Inflammatory macrophage treated with lipopolysaccharide for 4 hours (primary cell): Measurements from ENCODE around the gene KCNQ1.

Experiments used
- DNase-seq: peaks from one replicate; pipeline ENCODE4 v3.0.0-alpha.2; 2020

Gene KCNQ1, protein sequence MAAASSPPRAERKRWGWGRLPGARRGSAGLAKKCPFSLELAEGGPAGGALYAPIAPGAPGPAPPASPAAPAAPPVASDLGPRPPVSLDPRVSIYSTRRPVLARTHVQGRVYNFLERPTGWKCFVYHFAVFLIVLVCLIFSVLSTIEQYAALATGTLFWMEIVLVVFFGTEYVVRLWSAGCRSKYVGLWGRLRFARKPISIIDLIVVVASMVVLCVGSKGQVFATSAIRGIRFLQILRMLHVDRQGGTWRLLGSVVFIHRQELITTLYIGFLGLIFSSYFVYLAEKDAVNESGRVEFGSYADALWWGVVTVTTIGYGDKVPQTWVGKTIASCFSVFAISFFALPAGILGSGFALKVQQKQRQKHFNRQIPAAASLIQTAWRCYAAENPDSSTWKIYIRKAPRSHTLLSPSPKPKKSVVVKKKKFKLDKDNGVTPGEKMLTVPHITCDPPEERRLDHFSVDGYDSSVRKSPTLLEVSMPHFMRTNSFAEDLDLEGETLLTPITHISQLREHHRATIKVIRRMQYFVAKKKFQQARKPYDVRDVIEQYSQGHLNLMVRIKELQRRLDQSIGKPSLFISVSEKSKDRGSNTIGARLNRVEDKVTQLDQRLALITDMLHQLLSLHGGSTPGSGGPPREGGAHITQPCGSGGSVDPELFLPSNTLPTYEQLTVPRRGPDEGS

DNA sequence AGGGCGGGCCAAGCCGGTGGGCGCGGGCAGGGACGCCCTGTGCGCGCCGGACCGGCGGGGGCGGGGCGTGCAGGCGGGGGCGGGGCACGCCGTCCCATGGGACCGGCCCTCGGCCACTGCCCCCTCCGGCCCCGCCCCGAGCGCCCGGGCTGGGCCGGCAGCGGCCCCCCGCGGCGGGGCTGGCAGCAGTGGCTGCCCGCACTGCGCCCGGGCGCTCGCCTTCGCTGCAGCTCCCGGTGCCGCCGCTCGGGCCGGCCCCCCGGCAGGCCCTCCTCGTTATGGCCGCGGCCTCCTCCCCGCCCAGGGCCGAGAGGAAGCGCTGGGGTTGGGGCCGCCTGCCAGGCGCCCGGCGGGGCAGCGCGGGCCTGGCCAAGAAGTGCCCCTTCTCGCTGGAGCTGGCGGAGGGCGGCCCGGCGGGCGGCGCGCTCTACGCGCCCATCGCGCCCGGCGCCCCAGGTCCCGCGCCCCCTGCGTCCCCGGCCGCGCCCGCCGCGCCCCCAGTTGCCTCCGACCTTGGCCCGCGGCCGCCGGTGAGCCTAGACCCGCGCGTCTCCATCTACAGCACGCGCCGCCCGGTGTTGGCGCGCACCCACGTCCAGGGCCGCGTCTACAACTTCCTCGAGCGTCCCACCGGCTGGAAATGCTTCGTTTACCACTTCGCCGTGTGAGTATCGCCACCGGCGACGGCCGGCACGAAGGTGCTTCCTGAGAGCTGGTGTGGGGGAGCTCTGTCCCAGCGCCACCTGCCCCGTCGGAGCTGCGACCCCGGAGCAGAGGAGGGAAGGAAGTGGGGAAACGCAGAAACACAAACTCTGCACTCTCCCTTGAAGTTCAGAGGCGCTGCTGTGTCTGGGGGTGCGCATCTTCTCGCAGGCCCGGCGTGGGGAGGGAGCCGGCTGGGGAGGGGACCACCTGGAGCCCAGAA is at the start of gene KCNQ1:
Gene KCNQ1, plus strand, starts transcription at position 188 of the 925 bp plus-strand sequence. Its CDS starts 91 bp downstream, at position 279.
- peak; percentile 79 for DNase-seq

DNA sequence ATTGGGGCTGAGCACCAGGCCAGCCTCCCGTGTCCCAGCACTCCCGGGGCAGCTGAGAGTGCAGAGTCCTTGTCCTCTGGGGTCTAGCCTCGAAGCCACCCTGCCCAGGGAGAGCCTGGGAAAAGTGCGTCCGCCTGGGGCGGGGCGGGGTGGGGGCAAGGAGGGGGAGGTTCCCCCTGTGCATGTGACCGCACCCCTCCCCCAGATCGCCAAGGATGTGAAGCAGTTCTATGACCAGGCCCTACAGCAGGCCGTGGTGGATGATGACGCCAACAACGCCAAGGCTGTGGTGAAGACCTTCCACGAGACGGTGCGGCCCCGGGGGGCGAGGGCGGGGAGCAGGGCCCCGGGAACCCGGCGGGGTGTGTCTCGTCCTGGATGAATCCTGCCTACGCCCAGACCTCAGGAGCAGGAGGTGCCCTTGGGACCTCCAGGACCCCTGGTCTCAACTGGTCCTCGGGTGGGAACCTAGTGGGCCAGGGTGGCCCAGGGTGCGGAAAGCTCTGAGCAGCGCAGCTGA is 49.5 kb upstream of the KCNQ1 start:
- DNase-seq: no peak

DNA sequence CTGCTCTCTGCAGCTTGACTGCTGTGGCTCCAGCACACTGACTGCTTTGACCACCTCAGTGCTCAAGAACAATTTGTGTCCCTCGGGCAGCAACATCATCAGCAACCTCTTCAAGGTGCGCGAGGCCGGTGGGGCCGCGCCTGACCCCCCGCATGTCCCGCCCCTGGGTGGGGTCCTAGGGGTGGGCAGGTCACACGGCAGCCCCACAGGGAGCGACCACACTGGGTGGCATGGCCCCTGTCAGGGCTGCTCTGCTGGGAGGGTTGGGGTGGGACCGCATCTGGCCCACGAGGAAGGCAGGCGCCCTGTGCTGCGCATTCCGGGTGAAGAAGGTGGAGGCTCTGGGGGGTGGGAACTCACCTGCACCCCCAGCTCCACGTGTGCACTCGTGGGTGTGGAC is 49.0 kb upstream of the KCNQ1 start:
- no peak for DNase-seq

DNA sequence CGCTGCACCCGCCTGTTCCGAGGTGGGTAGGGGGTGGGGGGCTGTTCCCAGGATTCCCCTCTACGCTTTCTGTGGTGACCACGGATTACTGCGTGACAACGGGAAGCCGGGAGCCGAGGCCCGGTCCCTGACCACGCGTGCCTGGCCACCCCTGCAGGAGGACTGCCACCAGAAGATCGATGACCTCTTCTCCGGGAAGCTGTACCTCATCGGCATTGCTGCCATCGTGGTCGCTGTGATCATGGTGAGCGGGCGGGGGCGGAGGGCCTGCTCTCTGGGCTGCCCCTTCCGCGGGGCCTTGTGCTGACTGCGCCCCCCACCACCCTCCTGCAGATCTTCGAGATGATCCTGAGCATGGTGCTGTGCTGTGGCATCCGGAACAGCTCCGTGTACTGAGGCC is 48.3 kb upstream of the KCNQ1 start:
- DNase-seq: no peak

DNA sequence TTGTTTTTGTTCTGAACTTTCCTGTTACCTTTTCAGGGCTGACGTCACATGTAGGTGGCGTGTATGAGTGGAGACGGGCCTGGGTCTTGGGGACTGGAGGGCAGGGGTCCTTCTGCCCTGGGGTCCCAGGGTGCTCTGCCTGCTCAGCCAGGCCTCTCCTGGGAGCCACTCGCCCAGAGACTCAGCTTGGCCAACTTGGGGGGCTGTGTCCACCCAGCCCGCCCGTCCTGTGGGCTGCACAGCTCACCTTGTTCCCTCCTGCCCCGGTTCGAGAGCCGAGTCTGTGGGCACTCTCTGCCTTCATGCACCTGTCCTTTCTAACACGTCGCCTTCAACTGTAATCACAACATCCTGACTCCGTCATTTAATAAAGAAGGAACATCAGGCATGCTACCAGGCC is 47.8 kb upstream of the KCNQ1 start:
- no peak for DNase-seq

DNA sequence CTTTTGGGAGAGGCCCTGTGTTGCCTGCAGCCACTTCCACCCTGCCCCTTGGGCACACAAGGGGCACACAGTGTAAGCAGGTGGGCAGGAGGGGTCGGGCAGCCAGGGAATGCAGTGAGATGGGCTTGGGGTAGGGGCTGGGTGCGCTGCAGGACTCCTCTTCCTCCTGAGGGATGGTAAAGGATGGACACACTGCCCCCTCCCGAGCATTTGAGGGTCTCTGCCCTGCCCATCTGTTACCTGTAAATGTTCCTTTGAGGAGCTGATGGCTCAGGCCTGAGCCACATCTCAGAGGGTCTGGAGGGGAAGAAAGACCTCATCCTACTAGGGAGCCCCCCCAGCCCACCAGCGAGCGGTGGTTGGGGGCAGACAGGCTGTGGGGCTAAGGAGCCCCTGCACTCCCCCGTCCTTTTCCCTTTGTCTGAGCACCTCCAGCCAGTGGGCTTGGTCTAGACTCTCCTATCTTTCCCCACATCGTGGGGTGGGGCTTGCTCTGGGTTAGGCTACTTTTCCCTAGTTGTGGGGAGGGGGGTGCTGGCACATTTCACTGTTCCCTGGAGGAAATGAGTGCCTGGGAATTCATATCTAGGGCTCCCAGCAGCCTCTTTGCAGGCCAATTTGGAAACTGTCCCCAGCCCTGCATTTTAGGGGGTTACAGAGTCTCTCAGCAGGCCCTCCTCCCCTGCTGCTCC is 46.0 kb upstream of the KCNQ1 start:
- no peak for DNase-seq

DNA sequence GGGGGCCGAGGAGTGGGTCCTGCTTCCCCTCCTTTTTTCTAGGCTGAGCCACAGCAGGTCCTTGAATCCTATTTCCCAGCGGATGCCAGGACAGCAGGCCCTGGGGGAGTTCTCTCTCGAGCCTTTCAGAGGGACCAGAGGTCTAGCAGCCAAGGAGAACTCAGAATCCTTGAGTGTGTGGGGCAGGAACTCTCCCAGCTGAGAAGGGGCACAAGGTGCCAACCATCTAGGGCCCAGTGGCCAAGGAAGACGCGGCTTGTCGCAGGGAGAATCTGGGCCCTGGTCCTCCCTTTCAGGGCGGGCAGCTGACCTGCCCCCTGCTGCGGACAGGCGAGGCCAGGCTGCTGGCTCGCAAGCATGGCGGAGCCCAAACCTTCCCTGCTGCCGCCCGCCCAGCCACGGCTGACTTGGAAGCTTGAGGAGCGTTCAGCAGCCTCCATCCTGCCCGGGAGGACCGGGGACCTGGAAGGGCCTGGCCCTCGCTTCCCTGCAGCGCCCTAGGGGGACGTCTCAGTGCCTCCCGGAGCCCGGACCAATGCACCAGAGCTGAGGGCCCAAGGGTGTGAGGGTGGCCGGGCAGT is 45.2 kb upstream of the KCNQ1 start:
- no peak for DNase-seq

DNA sequence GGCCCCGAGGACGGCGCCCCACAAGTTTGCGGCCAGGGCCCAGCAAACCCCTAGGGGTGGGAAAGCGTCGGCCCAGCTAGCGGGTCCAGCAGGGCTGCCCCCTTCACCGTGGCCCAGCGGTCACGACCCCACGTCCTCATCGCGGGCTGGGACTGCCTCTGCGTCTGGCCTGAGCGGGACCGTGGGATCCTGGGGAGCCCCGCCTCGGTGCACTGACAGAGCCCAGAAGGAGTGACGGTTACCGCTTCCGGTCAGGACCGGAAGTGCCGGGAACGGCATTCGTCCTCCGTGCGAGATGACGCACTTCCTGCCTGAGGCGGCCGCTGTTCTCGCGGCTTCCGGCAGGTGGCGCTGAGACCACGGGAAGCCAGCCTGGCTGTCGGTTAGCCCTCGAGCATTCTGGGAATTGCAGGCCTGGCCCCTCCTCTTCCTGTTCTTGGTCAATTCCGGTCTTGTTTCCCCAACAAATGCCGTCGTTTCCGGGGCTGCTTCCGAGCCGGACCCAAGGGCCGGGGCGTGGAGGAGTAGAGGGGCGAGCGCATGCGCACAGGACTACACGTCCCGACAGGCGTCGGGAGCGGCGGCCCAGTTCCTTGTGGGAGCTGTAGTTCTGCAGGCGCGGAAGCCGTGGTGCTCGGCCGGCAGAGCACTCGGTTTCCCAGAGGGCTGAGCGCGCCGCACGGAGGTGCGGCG is 44.6 kb upstream of the KCNQ1 start, which contains the start of gene TSSC4:
Gene TSSC4, plus strand, starts transcription at position 682 of the 693 bp plus-strand sequence. CDS start 1,884 bp downstream, outside the sequence.
- DNase-seq: peak; percentile 100

DNA sequence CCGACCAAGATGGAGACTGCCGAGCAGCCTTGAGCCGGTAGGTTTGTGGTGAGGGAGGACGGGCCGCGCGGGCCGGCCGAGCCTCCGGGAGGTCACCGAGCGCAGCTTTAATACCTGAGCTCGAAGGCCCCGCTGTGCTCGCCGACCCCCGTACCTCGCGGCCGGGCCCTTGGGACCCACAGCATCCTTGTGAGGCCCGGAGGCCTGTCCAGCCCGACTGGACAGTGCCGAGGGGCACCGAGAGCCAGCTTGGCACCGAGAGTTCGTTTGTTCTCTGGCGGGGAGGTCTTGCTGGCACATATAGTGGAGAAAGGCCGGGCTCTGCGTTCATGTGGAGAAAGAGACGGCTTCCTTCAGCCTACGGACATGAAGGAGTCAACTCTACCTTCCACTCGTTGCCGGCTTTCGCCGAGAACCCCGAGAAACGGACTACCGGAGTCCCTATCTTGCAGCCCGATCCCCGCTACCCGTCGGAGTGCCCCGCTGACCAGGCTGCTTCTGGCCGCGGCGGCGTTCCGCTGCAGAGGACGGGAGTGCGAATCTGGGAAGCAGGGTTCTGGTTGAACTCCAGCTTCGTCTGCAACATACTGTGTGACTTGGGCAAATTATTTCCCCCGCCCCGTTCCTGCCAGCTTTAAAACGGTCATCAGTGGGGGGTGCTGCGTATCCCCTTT is 43.9 kb upstream of the KCNQ1 start:
- DNase-seq: no peak

DNA sequence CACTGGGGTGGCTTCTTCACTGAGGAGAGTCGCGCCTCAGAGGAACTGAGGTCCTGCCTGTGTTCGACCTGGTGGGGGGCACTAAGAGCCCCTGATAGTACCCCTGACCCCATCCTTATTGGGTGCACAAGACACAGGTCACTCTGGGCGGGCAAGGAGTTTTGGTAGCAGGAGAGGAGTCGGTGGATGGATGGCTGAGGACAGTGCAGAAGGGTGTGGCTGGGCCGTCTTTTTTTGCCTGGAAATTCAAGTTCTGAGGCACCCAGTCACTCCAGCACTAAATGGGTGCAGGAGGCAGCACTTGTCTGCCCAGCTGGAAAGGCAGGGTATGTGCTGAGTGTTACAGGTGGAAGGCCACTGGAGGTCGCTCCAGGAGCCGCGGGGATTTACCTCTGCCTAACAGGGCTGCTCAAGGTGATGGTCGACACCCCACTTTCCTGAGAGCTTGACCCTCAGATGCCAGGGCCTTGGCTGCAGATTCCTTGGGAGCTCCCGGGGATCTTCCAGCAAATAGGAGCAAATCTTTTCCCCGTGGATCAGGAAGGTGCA is 43.3 kb upstream of the KCNQ1 start:
- DNase-seq: no peak

DNA sequence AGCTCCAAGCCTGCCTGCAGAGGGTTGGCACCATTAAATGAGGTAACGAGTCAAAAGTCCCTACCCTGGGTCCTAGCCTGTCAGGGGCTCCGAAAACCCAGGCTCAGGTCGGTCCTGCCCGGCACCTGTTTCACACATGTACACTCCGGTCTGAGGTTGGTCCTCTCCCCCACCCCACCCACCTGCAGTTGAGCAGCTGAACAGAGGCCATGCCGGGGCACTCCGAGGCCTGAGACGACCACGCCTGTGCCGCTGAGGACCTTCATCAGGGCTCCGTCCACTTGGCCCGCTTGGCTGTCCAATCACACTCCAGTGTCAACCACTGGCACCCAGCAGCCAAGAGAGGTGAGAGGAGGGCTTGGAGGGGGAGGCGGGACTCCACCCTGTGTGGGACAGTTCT is 42.7 kb upstream of the KCNQ1 start:
- no peak for DNase-seq

DNA sequence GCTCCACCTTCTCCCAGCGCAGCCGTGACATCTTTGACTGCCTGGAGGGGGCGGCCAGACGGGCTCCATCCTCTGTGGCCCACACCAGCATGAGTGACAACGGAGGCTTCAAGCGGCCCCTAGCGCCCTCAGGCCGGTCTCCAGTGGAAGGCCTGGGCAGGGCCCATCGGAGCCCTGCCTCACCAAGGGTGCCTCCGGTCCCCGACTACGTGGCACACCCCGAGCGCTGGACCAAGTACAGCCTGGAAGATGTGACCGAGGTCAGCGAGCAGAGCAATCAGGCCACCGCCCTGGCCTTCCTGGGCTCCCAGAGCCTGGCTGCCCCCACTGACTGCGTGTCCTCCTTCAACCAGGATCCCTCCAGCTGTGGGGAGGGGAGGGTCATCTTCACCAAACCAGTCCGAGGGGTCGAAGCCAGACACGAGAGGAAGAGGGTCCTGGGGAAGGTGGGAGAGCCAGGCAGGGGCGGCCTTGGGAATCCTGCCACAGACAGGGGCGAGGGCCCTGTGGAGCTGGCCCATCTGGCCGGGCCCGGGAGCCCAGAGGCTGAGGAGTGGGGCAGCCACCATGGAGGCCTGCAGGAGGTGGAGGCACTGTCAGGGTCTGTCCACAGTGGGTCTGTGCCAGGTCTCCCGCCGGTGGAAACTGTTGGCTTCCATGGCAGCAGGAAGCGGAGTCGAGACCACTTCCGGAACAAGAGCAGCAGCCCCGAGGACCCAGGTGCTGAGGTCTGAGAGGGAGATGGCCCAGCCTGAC is 41.7 kb upstream of the KCNQ1 start:
- no peak for DNase-seq

DNA sequence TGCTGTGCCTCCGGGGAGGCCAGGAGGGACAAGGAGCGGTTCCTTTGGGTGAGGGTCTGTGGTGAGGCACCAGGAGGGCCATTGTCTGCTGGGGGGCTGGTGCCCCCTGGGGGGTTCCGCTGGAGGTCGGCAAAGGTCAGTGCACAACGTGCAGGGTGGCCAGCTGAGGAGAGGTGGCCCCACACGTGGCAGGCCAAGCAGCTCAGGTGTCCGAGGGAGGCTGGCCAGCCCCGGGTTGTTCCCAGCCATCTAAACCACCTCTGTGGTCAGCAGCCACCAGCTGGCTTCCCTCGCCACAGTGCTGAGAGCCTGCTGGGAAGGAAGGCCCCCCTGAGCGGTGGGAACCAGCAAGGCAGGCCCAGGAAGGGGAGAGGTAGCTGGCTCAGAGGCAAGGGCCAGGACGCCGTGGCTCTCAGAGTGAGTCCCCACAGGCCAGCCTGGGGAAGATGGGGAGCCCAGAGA is 40.0 kb upstream of the KCNQ1 start:
- no peak for DNase-seq

DNA sequence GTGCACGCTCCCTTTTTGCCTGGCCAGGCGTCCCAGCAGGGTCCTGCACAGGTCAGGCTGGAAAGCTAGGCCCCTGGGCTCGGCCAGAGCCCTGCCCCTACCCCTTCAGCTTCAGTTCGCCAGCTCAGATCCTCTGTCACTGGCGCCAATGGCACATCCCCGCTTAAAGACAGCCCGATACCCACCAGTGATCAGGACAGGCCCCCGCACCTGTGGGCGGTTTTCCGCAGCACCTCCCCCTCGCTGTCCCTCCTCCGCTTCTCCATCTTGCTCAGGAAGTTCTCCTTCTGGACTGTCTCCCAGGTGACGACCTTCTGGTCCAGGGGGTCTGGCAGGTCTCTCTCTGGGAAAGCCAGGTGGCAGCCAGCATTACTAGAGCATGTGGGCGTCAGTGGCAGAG is 38.4 kb upstream of the KCNQ1 start:
- DNase-seq: no peak

DNA sequence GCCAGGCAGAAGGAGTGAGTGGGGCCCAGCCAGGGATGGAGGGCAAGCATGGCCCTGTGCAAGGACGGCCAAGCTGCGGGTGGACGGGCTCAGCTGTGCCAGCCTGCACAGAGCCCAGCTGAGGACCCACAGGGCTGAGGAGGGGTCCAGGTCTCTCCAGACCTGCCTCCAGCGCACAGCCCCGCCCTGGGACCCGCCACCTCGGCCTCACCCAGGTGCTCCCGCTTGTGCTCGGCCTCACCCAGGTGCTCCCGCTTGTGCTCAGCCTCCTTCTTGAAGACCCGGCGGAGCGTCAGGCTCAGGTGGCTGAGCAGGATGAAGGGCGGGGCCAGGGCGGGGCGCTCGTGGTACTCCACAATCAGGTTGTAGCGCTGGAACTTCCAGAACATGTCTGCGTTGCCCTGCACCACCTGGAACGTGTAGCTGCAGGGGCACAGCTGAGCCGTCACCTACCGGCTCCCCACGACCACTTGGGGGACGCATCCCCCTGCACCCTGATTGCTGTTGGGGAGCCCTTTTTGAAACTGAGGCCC is 37.9 kb upstream of the KCNQ1 start:
- DNase-seq: no peak

DNA sequence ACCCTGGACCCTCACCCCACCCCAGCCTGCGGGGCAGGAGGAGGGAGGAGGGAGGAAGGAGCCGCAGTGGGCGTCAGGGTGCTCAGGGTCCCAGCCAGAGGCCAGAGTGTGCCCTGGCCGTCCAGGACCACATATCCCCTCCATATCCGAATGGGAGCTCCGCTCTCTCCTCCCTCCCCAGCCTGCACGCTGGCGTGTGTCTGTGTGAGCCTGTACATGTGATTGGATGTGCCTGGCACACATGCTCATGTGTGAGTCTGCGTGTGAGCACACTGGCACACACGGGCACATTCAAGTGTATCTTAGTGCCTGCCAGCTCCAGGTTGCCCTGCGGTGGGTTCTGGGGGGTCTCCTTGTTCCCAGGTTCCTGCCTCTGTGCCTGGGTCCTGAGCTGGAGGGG is 36.1 kb upstream of the KCNQ1 start:
- no peak for DNase-seq

DNA sequence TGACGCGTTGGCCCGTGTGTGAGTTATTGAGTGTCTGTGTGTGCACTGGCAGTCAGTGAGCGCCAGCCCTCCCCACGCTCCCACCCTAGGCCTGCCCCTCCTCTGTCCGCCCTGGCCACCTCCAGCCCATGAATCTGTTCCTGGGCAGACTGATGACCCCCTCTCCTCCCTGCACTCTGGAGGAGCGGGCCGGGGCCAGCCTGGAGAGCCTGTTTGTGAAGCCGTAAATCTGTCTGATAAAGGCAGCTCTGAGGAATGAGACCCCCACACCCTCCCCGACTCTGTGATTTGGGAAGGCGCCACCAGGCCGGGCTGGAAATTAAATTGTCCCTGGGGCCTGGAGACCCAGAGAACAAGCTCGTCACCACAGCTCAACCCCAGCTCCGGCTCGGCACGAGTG is 35.7 kb upstream of the KCNQ1 start:
- no peak for DNase-seq

DNA sequence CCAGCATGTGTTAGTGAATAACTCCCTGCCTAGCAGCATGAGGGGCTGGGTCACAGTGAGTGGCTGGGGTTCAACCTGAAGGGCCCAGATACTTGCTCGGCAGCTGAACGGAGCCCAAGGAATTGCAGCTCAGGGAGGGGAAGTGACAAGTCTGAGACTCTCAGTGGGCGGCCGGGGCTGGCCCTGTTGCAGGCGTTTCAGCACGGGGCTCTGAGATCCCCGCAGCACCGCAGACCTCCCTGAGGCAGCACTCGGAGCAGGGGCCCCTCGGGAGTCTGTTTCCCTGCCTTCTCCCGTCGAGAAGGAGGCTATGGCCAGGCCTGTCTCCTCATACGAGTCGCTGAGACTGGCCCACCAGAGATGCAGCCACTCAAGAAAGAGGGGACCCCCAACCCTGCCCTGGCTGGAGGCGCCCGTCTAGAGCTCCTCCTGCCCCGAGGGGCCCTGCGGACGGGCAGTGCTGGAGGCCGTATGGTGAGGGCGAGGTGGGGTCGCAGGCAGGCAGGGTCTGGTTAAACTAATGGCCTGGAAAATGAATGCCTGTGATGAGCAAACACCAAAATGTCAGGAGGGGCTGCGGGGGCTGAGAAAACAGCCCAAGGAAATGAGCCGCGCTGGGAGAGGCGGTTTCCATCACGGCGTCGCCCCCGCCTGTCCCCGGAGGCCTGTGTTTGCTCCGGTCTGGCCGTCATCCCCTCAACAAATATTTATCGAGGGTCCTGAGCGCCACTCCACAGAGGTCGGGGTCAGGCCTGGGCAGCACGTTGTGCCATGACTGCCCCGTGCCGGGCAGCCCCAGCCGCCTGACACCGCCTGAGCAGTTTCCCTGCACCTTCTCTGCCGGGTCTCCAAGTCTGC is 35.0 kb upstream of the KCNQ1 start:
- DNase-seq: peak; percentile 18
